Choroid plexus epithelial cell (primary cell): ENCODE data around the gene CYP1A2.

Experiments
- DNase-seq: peaks from one replicate; pipeline ENCODE4 v3.0.0-alpha.2; 2010; ENCODE audit warnings: low read depth
- H3K4me3 ChIP-seq: 2 replicates; pipeline ENCODE4 v1.5.1; 2011; ENCODE audit warnings: low read depth, mild to moderate bottlenecking, control low read depth, low read length, moderate library complexity
- TF ChIP-seq, protein P1 (sequence below): conservative IDR thresholded peaks from 2 replicates; pipeline ENCODE4 v1.5.1; 2011; ENCODE audit warnings: low read depth, mild to moderate bottlenecking, control low read depth, inconsistent platforms, low read length, moderate library complexity

The CYP1A2 gene, protein sequence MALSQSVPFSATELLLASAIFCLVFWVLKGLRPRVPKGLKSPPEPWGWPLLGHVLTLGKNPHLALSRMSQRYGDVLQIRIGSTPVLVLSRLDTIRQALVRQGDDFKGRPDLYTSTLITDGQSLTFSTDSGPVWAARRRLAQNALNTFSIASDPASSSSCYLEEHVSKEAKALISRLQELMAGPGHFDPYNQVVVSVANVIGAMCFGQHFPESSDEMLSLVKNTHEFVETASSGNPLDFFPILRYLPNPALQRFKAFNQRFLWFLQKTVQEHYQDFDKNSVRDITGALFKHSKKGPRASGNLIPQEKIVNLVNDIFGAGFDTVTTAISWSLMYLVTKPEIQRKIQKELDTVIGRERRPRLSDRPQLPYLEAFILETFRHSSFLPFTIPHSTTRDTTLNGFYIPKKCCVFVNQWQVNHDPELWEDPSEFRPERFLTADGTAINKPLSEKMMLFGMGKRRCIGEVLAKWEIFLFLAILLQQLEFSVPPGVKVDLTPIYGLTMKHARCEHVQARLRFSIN

DNA sequence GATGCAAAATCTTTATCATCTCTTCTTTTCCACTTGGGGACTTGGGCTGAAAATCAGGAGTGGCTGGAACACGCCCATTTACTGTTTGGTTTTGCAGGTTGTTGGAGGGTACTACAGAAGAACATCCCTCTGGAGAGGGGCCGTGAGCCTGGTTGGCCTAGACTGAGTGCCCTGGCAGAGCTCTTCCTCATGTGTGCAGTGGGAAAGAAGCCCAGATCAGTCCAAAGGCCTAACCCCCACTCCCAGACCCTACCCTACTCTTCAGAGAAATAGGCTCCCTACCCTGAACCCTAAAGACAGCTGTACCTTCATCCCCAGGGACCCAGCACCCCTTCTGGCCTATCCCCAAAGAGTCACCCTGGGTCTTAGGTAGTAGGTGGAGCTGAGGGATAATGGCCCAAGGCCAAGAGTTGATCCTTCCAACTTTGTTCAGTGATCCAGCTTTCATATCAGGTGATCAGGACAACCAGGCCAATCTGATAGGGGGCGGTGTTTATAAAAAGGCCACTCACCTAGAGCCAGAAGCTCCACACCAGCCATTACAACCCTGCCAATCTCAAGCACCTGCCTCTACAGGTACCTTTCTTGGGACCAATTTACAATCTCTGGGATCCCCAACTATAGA lies at the start of gene CYP1A2:
Gene CYP1A2, plus strand, starts transcription at position 524 of the 625 bp plus-strand sequence. CDS start 894 bp downstream, outside the sequence.
- DNase-seq: no peak
- H3K4me3 ChIP-seq: no peak within 1 kb of the TSS
- TF ChIP-seq, protein P1, sequence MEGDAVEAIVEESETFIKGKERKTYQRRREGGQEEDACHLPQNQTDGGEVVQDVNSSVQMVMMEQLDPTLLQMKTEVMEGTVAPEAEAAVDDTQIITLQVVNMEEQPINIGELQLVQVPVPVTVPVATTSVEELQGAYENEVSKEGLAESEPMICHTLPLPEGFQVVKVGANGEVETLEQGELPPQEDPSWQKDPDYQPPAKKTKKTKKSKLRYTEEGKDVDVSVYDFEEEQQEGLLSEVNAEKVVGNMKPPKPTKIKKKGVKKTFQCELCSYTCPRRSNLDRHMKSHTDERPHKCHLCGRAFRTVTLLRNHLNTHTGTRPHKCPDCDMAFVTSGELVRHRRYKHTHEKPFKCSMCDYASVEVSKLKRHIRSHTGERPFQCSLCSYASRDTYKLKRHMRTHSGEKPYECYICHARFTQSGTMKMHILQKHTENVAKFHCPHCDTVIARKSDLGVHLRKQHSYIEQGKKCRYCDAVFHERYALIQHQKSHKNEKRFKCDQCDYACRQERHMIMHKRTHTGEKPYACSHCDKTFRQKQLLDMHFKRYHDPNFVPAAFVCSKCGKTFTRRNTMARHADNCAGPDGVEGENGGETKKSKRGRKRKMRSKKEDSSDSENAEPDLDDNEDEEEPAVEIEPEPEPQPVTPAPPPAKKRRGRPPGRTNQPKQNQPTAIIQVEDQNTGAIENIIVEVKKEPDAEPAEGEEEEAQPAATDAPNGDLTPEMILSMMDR: no peak

DNA sequence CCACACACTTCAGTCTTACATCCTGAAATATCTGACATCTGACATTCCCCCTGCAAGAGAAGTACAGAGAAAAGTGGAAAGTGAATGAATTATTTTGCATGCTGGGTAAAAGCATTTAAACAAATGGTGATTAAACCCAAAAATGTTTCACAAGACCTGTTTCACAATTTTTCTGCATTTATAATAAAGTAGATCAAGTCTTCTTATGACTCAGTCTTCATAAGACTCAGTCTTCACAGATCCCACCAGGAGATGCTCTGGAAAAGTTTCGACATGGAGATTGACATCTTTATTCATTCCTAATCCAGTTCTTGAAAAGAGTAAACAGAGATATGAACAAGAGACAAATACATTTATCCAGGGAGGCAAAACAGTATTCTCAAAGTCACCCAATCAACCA lies 39.6 kb upstream of the CYP1A2 start:
- H3K4me3 ChIP-seq: no peak overlapping the region
- TF ChIP-seq, protein P1: no peak
- no peak for DNase-seq

DNA sequence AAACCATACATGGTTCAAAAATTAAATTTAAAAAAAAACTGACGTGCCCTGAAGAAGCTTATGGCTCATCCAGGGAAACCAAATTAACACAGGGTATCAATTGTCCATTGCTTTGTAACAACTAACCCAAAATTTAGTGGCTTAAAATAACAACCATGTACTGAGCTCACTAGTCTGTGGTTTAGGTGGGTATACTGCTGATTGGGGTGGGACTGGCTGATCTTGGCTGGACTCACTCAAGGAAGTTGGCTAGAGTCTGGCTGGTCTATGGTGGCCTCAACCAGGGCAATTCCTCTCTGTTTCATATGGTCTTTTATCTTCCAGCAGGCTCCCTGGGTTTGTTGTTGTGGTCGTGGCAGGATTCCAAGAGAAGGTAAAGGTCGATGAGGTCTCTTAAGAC lies 38.8 kb upstream of the CYP1A2 start:
- TF ChIP-seq, protein P1: no peak
- no peak overlapping the region for H3K4me3 ChIP-seq
- no peak for DNase-seq

DNA sequence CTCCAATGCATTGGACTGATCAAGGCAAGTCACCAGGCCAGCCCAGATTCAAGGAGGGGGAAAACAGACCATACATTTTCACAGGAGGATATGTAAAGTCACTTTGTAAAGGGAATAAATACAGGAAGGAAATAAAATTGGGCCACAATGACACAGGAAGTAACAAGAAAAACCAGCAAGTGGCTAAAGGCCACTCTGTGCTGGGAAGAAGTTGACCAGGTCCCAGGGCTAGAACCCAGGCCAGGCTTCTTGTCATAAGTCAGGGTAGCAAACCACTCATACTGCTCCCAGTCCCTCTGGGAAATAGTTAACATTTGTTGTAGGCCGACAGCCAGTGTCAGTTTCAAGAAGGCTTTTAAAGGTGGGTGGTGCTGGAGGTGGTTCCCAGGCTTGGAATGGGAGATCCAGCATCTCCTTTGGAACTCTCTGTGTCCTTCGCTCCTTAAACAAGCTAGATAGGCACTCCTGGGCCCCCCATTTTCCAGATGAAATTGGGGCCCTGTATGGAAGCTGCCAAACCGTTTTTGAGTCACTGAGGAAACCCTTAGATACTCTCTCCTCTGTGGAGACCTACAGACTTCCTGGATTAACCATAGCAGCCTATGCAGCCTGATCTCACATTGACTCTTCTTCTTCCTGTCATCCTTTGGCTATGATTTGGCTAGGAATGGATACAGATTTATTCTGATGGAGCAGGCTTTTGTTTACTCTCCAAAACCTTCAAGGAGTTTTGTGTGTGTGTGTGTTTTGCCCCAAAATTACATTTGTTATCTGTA lies 38.1 kb upstream of the CYP1A2 start:
- DNase-seq: no peak
- TF ChIP-seq, protein P1: no peak
- no peak overlapping the region for H3K4me3 ChIP-seq

DNA sequence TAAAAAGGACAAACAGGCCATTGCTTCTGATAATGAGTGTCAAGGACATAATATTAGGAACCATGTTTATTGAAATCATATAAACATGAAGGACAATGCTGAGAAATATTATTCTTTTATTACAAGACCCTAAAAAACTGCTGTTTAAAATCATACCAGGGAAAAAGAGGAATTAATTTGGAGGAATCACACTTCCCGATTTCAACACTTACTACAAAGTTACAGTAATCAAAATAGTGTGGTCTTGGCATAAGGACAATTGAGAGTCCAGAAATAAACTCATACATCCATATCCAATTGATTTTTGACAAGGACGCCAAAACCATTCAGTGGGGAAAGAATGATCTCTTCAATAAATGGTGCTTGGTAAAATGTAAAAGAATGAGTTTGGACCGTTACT lies 36.3 kb upstream of the CYP1A2 start:
- TF ChIP-seq, protein P1: no peak
- no peak overlapping the region for H3K4me3 ChIP-seq
- no peak for DNase-seq

DNA sequence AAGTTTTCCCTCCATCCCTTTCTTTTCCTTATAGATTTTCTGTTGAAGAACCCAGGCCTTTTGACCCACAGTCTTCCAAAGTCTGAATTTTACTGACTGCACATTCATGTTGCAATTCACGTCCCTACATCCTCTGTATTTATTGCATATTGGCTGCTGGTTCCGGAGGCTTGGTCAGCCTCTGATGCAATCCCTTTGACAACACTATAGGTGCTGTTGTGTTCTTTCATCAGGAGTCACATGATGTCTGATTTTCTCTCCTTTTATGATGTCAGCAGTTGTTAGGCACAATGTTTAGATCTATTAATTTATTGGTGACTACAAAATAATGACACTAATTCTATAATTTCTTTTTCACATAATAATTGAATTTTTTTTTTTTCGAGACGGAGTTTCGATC lies 32.0 kb upstream of the CYP1A2 start:
- peak; percentile 8 for DNase-seq
- TF ChIP-seq, protein P1: no peak
- no peak overlapping the region for H3K4me3 ChIP-seq
